Heart left ventricle (tissue), 16 donors: ENCODE results near the gene ARSB. TPM values are rescaled to one million over a fixed set of nuclear protein-coding genes. Genes with fewer than 3 reads are reported as not detected.
A peak's percentile ranks its signal among the peaks of the same experiment; 100 is the strongest.

Experiments used
- ATAC-seq, 4 donors: fragments of 200-7000 bp; cut with Tn5 transposase; one replicate each; pipeline ENCODE4 v1.9.1; 2020 to 2022; ENCODE audit warnings: moderate library complexity in 4 of 4, mild to moderate bottlenecking in 3 of 4, moderate number of reproducible peaks in 1 of 4
- DNase-seq, 5 donors: peaks; one replicate each; pipeline ENCODE4 v3.0.0-alpha.2; 2020
- H3K27ac ChIP-seq, 12 donors: fragments of 200-600 bp; sonication (generic) in 4 of 12; one replicate each; pipeline versions ENCODE4 v1.5.0 to v1.8.0; 2016 to 2022; ENCODE audit warnings: mild to moderate bottlenecking in 2 of 12
- H3K27me3 ChIP-seq, 9 donors: fragments of 200-600 bp; sonication (generic) in 2 of 9; one replicate each; pipeline versions ENCODE4 v1.5.1 to v1.8.0; 2016 to 2022; ENCODE audit warnings: mild to moderate bottlenecking in 3 of 9
- H3K36me3 ChIP-seq, 9 donors: fragments of 200-600 bp; sonication (generic) in 2 of 9; one replicate each; pipeline versions ENCODE4 v1.5.0 to v1.8.0; 2018 to 2022; ENCODE audit warnings: mild to moderate bottlenecking in 2 of 9
- H3K4me1 ChIP-seq, 12 donors: fragments of 200-600 bp; sonication (generic) in 4 of 12; one replicate each; pipeline versions ENCODE4 v1.5.0 to v1.8.0; 2016 to 2022; ENCODE audit warnings: mild to moderate bottlenecking in 3 of 12
- H3K4me3 ChIP-seq, 12 donors: fragments of 200-600 bp; sonication (generic) in 4 of 12; one replicate each; pipeline versions ENCODE4 v1.5.0 to v1.8.0; 2017 to 2022; ENCODE audit warnings: mild to moderate bottlenecking in 9 of 12, moderate library complexity in 4 of 12
- H3K9me3 ChIP-seq, 12 donors: fragments of 200-600 bp; sonication (generic) in 4 of 12; one replicate each; pipeline versions ENCODE4 v1.5.0 to v1.8.0; 2016 to 2022; ENCODE audit warnings: mild to moderate bottlenecking in 1 of 12
- CTCF ChIP-seq, 12 donors: fragments of 200-600 bp; sonication (generic) in 4 of 12; IDR thresholded peaks; one replicate each; pipeline versions ENCODE4 v1.5.0 to v1.8.0; 2018 to 2022; ENCODE audit warnings: antibody characterized with exemption in 12 of 12, mild to moderate bottlenecking in 5 of 12
- POLR2A ChIP-seq, 2 donors: fragments of 450-650 bp; IDR thresholded peaks; one replicate each; pipeline ENCODE4 v1.6.1; 2017; ENCODE audit warnings: antibody characterized with exemption in 2 of 2, mild to moderate bottlenecking in 2 of 2, moderate library complexity in 2 of 2
- whole genome bisulfite sequencing, 4 donors: extraction: QIAGEN DNeasy Blood & Tissue Kit in 2 of 4; methylation state at CpG; one replicate each; pipeline versions ENCODE4 v1.1.5 to v1.1.7; 2013 to 2018; 5-methylcytosine and 5-hydroxymethylcytosine counted together
- intact Hi-C, 10 donors: fragments of 100-400 bp; cut with DNase I; formaldehyde crosslinking; loops; one replicate each; pipeline versions ENCODE4 v1.11.1 to v1.14.2; 2022
- polyA plus RNA-seq, 2 donors: library from polyadenylated mRNA; stranded (reverse); fragments of 200-250 nt; gene quantifications; one replicate each; pipeline ENCODE4 v1.2.3, GENCODE V29; 2013
- total RNA-seq, 9 donors: library from RNA; depleted of rRNA in 2 of 9; stranded (reverse); fragments of >200 nt in 2 of 9; fragmentation: NEBNext Ultra II Directional in 3 of 9; extraction: Animal tissue kit (Norgen Biotek cat#: 25700) in 3 of 9; gene quantifications; one replicate each; pipeline versions ENCODE4 v1.1.0 to v1.2.4, GENCODE V29; 2016 to 2023
- donor health status: ischemic (EF 13 %, LVEDD 7.1; RV severe dilation, severe dysfunction).
- donor health status: healthy with polysubstance abuse.
- donor health status: DM: no; HTN: yes; CAD: no.
- donor health status: DM: no; HTN: no; CAD: no.
- donor health status: ischemic (EF 25% LVEDD 6.9; RV normal size, moderate dysfunction).
- donor health status: ischemic (EF 25% LVEDD 5.7; RV mildly dilated, moderate dysfunction).
- donor health status: healthy.
- donor health status: DM: yes; HTN: yes; CAD: no.
- donor health status: ischemic (EF 35%, LVEDD 5.7; RV mildly dilated, moderate dysfunction).
- donor health status: nonischemic (EF 11% LVEDD 7.7; RV severe dilation, severe dysfunction).
- donor health status: DM: yes; HTN: yes; CAD: no.
- donor health status: PGD.
- donor health status: ischemic (EF 29% LVEDD 5.4; RV normal size, mild dysfunction).
- donor health status: nonischemic (EF 23%, LVEDD 6.1; RV moderate dilation, normal function).

The ARSB gene
- total and polyA plus RNA-seq, 11 donors = 2.2 to 25.8 (median 14.4) TPM

DNA sequence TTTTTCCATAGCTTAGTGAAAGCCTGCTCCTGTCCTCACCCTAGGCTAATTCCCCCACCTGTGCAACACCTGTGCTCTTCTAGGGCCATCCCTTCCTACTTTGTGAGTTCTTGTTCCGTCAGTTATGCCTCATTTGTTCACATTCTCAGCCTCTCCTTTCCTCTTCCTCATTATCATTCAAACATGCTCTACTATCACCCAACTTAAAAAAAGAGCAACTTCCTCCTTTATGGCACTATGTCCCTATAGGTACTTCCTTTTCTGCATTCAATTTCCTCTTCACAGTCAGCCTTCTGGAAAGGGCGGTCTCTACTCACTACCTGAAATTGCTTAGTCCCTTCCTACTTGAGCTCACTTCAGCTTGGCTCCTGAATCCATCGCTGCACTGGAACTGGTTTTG is 224.7 kb downstream of the ARSB start:
- intact Hi-C loops = no loop called here
- no peaks in the 10 kb centered on the region for H3K9me3 ChIP-seq
- H3K27ac ChIP-seq = peak overlapping the region in 1 of 12 donors; percentile 18
- ATAC-seq (peak in 1 of 4 donors; percentile 56), DNase-seq (no peak)
- H3K4me1 ChIP-seq = peaks cover 0 to 32% (median 0%) of the 10 kb centered on the region in 12 donors
- H3K27me3 ChIP-seq = no peaks in the 10 kb centered on the region
- H3K4me3 ChIP-seq = no peak overlapping the region
- H3K36me3 ChIP-seq = no peaks in the 10 kb centered on the region
- TF ChIP-seq CTCF (IDR thresholded peaks at IDR 0.05) (no peak), POLR2A (IDR thresholded peaks at IDR 0.05) (no peak)
- WGBS, 4 donors = 85 to 96% (median 91%) methylated on average over 3 of the region's 3 CpGs

- TF ChIP-seq CTCF (IDR thresholded peaks at IDR 0.05) = no peak
- TF ChIP-seq POLR2A (IDR thresholded peaks at IDR 0.05) = no peak
- Histone ChIP-seq H3K4me3 (no peak overlapping the region), H3K9me3 (no peaks in the 10 kb centered on the region), H3K27me3 (no peaks in the 10 kb centered on the region), H3K27ac (no peak overlapping the region), H3K36me3 (no peaks in the 10 kb centered on the region), H3K4me1 (peaks cover 0 to 32% (median 0%) of the 10 kb centered on the region in 12 donors)
- WGBS, 4 donors = 81 to 96% (median 91%) methylated on average over 2 of the region's 2 CpGs
- intact Hi-C loops = no loop called here
- no peak for DNase-seq
- no peak for ATAC-seq
Observed at GRCh38 chr5:78758169-78758839, 226.8 kb downstream of the ARSB start.

DNA sequence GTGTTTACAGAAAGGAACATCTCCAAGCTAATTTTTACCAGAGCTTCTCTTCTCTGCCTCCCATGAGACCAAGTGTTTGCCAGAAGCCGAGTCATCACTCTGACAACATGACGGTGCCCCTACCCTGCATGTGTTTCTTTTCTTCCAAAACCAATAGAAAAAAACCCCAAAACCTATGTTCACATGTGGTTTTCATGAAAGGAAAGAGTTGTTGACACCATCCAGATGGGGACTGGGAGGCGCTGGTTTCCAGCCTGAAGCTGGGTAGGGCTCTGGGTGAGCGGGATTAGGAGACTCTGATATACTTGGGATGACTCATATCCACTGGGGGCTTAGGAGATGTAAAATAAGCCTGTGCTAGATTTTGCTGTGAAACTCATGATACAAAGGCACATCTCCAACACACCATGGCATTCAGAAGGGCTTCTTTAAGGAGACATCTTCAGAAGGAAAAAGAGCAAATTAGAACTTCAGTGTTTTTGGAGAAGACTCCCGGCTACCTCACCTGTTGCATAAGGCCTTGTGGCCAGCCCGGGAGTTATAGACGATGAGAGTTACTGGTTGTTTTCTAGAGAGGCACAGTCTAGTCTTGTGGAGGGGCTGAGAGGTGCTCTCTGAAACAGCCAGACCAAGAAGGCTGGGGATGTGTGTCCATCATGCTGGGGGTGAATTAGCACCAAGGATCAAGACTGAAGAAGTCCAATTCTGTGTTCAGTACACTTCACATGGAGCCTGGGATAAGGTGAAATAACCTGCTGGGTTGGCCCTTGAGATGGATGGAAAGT is 227.6 kb downstream of the ARSB start:
- no peaks in the 10 kb centered on the region for H3K36me3 ChIP-seq
- H3K27me3 ChIP-seq = no peaks in the 10 kb centered on the region
- H3K27ac ChIP-seq = no peak overlapping the region
- peaks cover 0 to 32% (median 0%) of the 10 kb centered on the region in 12 donors for H3K4me1 ChIP-seq
- intact Hi-C loops = no loop called here
- H3K9me3 ChIP-seq = no peaks in the 10 kb centered on the region
- peak in 2 of 5 donors; percentile 51 to 57 for DNase-seq
- ATAC-seq = peak in 3 of 4 donors; percentile 59 to 91 (median 72)
- 76 to 91% (median 84%) methylated on average over 7 of the region's 7 CpGs for WGBS, 4 donors
- no peak overlapping the region for H3K4me3 ChIP-seq
- TF ChIP-seq CTCF (IDR thresholded peaks at IDR 0.05) = no peak
- TF ChIP-seq POLR2A (IDR thresholded peaks at IDR 0.05) = no peak

- no peak overlapping the region for H3K27ac ChIP-seq
- H3K4me3 ChIP-seq = no peak overlapping the region
- TF ChIP-seq CTCF (IDR thresholded peaks at IDR 0.05) (no peak), POLR2A (IDR thresholded peaks at IDR 0.05) (no peak)
- 55 to 75% (median 71%) methylated on average over 3 of the region's 3 CpGs for WGBS, 4 donors
- H3K36me3 ChIP-seq = no peaks in the 10 kb centered on the region
- H3K27me3 ChIP-seq = no peaks in the 10 kb centered on the region
- no peaks in the 10 kb centered on the region for H3K9me3 ChIP-seq
- ATAC-seq (peak in 1 of 4 donors; percentile 54), DNase-seq (no peak)
- intact Hi-C loops = no loop called here
- peaks cover 0 to 32% (median 0%) of the 10 kb centered on the region in 12 donors for H3K4me1 ChIP-seq
Observed at GRCh38 chr5:78756858-78757257, 228.3 kb downstream of the ARSB start.
